ENCODE results near the gene MRTFA. TPM values are rescaled to one million over a fixed set of nuclear protein-coding genes. Genes with fewer than 3 reads are reported as not detected.

The MRTFA gene
- total and polyA plus RNA-seq, 4 donors: 7.5 to 22.0 (median 9.6) TPM

DNA sequence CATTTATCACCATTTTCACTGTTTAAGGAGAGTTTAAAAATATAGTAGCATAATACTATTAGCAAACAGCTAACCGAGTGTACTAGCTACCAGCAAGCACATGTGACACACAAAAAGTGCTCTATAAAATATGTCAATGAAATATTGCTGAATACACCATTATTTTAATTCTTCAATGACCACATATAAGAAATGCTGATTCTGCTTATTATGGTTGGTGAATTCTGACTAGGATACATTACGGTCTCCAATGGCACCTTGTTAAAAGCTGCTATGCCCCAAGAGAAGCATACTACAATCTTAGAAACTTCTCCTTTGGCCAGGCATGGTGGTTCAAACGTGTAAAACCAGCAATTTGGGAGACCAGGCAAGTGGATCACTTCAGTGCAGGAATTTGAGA, 129.8 kb downstream of the MRTFA start:
- Histone ChIP-seq H3K9ac (ENCODE audit: low read depth in 1 of 2, low read length in 2 of 2) (no peak overlapping the region), H3K27ac (ENCODE audit: low read depth in 1 of 2, low read length in 2 of 2) (no peak overlapping the region), H3K4me1 (ENCODE audit: control insufficient read depth in 4 of 4, insufficient read depth in 4 of 4, low read length in 3 of 4) (peaks cover 6 to 29% (median 24%) of the 10 kb centered on the region in 4 donors), H3K36me3 (ENCODE audit: control insufficient read depth in 4 of 4, insufficient read depth in 3 of 4, low read depth in 1 of 4, low read length in 3 of 4) (no peaks in the 10 kb centered on the region), H3K9me3 (ENCODE audit: control insufficient read depth in 4 of 4, low read length in 3 of 4) (no peaks in the 10 kb centered on the region), H3K4me3 (ENCODE audit: low read depth in 1 of 3, low read length in 3 of 3) (no peak overlapping the region), H3K27me3 (ENCODE audit: control insufficient read depth in 4 of 4, insufficient read depth in 4 of 4, low read length in 3 of 4) (no peaks in the 10 kb centered on the region)
- no peak for DNase-seq (ENCODE audit: low spot score)
- TF ChIP-seq NR2F2 (IDR thresholded peaks at IDR 0.05) (no peak), HNF4A (conservative IDR thresholded peaks at IDR 0.05) (no peak), SP1 (IDR thresholded peaks at IDR 0.05) (no peak), FOXA2 (IDR thresholded peaks at IDR 0.05) (no peak), RAD21 (IDR thresholded peaks at IDR 0.05) (no peak), YY1 (IDR thresholded peaks at IDR 0.05) (no peak), FOXA1 (IDR thresholded peaks at IDR 0.05) (no peak), EGR1 (IDR thresholded peaks at IDR 0.05; ENCODE audit: low read depth in 2 of 2) (no peak), RXRA (IDR thresholded peaks at IDR 0.05) (no peak), TAF1 (conservative IDR thresholded peaks at IDR 0.05) (no peak), GABPA (IDR thresholded peaks at IDR 0.05 in 1 of 2, conservative IDR thresholded peaks at IDR 0.05 in 1 of 2) (no peak)
- TF ChIP-seq, protein P1, sequence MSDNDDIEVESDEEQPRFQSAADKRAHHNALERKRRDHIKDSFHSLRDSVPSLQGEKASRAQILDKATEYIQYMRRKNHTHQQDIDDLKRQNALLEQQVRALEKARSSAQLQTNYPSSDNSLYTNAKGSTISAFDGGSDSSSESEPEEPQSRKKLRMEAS (IDR thresholded peaks at IDR 0.05): no peak
- TF ChIP-seq, protein P2, sequence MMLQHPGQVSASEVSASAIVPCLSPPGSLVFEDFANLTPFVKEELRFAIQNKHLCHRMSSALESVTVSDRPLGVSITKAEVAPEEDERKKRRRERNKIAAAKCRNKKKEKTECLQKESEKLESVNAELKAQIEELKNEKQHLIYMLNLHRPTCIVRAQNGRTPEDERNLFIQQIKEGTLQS (IDR thresholded peaks at IDR 0.05): no peak
- 96% methylated on average over 3 of the region's 3 CpGs for WGBS

DNA sequence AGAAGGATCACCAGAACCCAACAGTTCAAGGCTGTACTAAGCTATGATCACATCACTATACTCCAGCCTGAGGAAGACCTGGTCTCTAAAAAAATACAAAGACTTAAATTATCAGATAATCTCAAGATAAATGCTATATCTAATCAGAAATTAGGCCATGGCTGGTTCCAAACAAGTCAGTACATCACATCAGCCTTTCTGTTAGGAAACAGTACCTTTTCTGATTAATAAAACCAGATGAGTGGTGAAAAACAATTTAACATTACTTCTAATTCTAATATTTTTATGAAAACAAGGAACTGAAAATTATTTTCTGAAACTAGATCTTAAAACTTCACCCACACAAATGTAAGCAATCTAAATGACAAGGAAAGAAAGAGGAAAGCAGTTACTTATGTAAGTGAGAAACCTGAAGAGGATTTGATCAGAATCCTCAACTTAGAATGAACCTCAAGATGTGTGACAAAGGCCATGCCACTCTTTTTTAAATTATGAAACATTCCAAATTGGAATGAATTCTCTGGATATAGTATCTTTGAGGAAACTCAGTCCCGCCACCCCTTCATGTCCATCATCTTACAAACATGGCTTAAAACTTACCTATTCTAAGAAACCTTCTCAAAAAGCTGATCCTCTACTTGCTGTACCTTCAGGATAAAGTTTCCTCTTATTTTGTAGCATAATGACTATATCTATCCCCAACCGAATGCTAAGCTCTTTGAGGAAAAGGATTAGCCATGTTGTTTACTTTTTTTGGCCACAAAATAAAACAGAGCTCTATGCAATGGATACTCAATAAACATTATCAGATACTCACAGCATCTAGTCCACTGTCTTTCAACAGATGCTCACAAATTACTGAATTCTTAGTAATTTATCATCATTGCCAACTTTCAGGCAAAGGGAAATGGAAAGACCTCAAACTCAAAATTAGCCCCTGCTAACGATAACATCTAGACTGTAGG, 132.0 kb downstream of the MRTFA start:
- no peak for DNase-seq (ENCODE audit: low spot score)
- Histone ChIP-seq H3K9ac (ENCODE audit: low read depth in 1 of 2, low read length in 2 of 2) (no peak overlapping the region), H3K27ac (ENCODE audit: low read depth in 1 of 2, low read length in 2 of 2) (no peak overlapping the region), H3K9me3 (ENCODE audit: control insufficient read depth in 4 of 4, low read length in 3 of 4) (no peaks in the 10 kb centered on the region), H3K4me1 (ENCODE audit: control insufficient read depth in 4 of 4, insufficient read depth in 4 of 4, low read length in 3 of 4) (peaks cover 6 to 14% (median 11%) of the 10 kb centered on the region in 4 donors), H3K4me3 (ENCODE audit: low read depth in 1 of 3, low read length in 3 of 3) (no peak overlapping the region), H3K36me3 (ENCODE audit: control insufficient read depth in 4 of 4, insufficient read depth in 3 of 4, low read depth in 1 of 4, low read length in 3 of 4) (no peaks in the 10 kb centered on the region), H3K27me3 (ENCODE audit: control insufficient read depth in 4 of 4, insufficient read depth in 4 of 4, low read length in 3 of 4) (no peaks in the 10 kb centered on the region)
- TF ChIP-seq HNF4G (IDR thresholded peaks at IDR 0.05): no peak
- TF ChIP-seq, protein P3, sequence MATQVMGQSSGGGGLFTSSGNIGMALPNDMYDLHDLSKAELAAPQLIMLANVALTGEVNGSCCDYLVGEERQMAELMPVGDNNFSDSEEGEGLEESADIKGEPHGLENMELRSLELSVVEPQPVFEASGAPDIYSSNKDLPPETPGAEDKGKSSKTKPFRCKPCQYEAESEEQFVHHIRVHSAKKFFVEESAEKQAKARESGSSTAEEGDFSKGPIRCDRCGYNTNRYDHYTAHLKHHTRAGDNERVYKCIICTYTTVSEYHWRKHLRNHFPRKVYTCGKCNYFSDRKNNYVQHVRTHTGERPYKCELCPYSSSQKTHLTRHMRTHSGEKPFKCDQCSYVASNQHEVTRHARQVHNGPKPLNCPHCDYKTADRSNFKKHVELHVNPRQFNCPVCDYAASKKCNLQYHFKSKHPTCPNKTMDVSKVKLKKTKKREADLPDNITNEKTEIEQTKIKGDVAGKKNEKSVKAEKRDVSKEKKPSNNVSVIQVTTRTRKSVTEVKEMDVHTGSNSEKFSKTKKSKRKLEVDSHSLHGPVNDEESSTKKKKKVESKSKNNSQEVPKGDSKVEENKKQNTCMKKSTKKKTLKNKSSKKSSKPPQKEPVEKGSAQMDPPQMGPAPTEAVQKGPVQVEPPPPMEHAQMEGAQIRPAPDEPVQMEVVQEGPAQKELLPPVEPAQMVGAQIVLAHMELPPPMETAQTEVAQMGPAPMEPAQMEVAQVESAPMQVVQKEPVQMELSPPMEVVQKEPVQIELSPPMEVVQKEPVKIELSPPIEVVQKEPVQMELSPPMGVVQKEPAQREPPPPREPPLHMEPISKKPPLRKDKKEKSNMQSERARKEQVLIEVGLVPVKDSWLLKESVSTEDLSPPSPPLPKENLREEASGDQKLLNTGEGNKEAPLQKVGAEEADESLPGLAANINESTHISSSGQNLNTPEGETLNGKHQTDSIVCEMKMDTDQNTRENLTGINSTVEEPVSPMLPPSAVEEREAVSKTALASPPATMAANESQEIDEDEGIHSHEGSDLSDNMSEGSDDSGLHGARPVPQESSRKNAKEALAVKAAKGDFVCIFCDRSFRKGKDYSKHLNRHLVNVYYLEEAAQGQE (IDR thresholded peaks at IDR 0.05): no peak
- WGBS: 61% methylated on average over 3 of the region's 3 CpGs
